Measurements from ENCODE around the gene SERPINB11.

SERPINB11 gene

GRCh38 chr18:63681449-63682340 is 21.1 kb upstream of the SERPINB11 start:
- no peak overlapping the region for H3K4me3 ChIP-seq (replicated peaks in 1 of 2; ENCODE audit: low read depth in 2 of 2, low read length in 2 of 2)
- TF ChIP-seq CTCF (IDR thresholded peaks at IDR 0.05; ENCODE audit: low read depth, low read length) = no peak
- no peak for DNase-seq (ENCODE audit: low read depth in 2 of 2)

GRCh38 chr18:63683152-63683551 is 19.6 kb upstream of the SERPINB11 start:
- DNase-seq (ENCODE audit: low read depth in 2 of 2) = peak; percentile 90 to 96
- TF ChIP-seq CTCF (IDR thresholded peaks at IDR 0.05; ENCODE audit: low read depth, low read length) = no peak
- H3K4me3 ChIP-seq (replicated peaks in 1 of 2; ENCODE audit: low read depth in 2 of 2, low read length in 2 of 2) = no peak overlapping the region

GRCh38 chr18:63683890-63684289 is 18.9 kb upstream of the SERPINB11 start:
- no peak for TF ChIP-seq CTCF (IDR thresholded peaks at IDR 0.05; ENCODE audit: low read depth, low read length)
- no peak for DNase-seq (ENCODE audit: low read depth in 2 of 2)

GRCh38 chr18:63684718-63685117 is 18.0 kb upstream of the SERPINB11 start:
- TF ChIP-seq CTCF (IDR thresholded peaks at IDR 0.05; ENCODE audit: low read depth, low read length) = no peak
- H3K4me3 ChIP-seq (replicated peaks in 1 of 2; ENCODE audit: low read depth in 2 of 2, low read length in 2 of 2) = no peak overlapping the region
- DNase-seq (ENCODE audit: low read depth in 2 of 2) = no peak

More at GRCh38 chr18:63683890-63684289, 18.9 kb upstream of the SERPINB11 start:
- no peak overlapping the region for H3K4me3 ChIP-seq (replicated peaks in 1 of 2; ENCODE audit: low read depth in 2 of 2, low read length in 2 of 2)

DNA sequence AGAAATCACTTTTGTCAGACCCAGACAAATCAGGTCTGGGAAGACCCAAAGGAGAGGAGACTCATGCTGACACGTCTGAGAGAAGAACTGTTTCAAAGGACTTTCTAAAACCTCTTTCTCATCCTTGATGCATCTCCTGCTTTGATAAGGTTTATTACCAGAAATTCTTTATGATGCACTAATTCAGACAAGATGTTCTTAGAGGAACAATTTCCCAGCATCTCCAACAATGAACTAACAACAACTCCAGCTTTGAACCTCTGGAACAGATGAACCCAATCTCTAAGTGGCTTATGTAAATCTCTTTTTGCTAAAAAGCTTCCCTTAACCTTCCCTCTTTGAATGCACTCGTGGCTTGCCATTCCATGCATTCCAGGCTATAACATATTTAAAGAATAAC is 15.9 kb upstream of the SERPINB11 start:
- TF ChIP-seq CTCF (IDR thresholded peaks at IDR 0.05; ENCODE audit: low read depth, low read length) = no peak
- no peak overlapping the region for H3K4me3 ChIP-seq (replicated peaks in 1 of 2; ENCODE audit: low read depth in 2 of 2, low read length in 2 of 2)
- no peak for DNase-seq (ENCODE audit: low read depth in 2 of 2)

DNA sequence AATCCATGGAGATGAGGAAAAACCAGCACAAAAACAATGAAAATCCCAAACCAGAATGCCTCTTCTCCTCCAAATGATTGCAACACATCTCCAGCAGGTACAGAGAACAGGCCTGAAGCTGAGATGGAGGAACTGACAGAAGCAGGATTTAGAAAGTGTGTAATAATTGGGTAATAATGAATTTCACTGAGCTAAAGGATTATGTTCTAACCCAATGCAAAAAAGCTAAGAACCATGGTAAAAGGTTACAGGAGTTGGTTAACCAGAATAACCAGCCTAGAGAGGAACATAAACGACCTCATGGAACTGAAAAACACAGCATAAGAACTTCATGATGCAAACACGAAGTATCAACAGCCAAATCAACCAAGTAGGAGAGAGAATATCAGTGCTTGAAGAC is 13.7 kb upstream of the SERPINB11 start:
- no peak overlapping the region for H3K4me3 ChIP-seq (replicated peaks in 1 of 2; ENCODE audit: low read depth in 2 of 2, low read length in 2 of 2)
- TF ChIP-seq CTCF (IDR thresholded peaks at IDR 0.05; ENCODE audit: low read depth, low read length) = no peak
- DNase-seq (ENCODE audit: low read depth in 2 of 2) = no peak
